Lower leg skin (tissue), 3 donors: ENCODE data around the gene RAD51B.

Experiments
- CTCF ChIP-seq, 3 donors: fragments of 450-650 bp; IDR thresholded peaks; one replicate each; pipeline ENCODE4 v1.5.1; 2016; ENCODE audit warnings: antibody characterized with exemption in 3 of 3, mild to moderate bottlenecking in 3 of 3, moderate library complexity in 2 of 3
- POLR2A ChIP-seq, 2 donors: fragments of 450-650 bp; IDR thresholded peaks; one replicate each; pipeline ENCODE4 v1.6.1; 2016 to 2017; ENCODE audit warnings: antibody characterized with exemption in 2 of 2, mild to moderate bottlenecking in 1 of 2, moderate library complexity in 1 of 2

- TF ChIP-seq CTCF (IDR thresholded peaks at IDR 0.05) (no peak), POLR2A (IDR thresholded peaks at IDR 0.05) (no peak)
These were observed 824.5 kb downstream of the RAD51B start for GRCh38 chr14:68644101-68644500.
